ENCODE measurements around the gene VASN.
A peak's percentile ranks its signal among the peaks of the same experiment; 100 is the strongest.
"Not testable (repeated sequence)": the region's sequence is repeated elsewhere in the genome, so short reads cannot be mapped to it uniquely, and the experiment has no call there.

Gene VASN

DNA sequence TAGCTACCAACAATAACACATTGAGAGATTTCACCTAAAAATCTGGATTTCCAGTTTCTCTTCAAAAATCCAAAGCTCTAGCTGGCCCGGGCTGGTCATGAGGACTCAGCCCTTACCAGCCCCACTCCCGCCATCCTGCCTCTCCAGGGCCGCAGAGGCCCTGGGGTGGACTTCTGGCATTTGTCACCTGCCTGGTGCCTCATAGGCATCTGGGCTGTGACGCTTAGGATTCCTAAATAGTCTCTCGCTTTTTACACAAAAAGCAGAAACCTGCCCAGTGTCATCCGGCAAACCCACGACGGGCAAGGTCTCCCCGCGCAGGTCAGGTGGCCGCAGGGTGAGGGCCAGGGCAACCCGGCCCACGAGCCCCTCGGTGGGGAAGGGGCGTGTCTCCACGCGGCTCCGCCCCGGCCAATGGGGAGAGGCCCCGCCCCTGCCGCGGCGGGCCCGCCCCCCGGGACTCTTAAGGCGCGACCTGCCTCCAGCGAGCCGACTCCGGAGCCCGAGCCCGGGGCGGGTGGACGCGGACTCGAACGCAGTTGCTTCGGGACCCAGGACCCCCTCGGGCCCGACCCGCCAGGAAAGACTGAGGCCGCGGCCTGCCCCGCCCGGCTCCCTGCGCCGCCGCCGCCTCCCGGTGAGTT, at the start of gene VASN:
Gene VASN, plus strand, starts transcription at position 492 of the 644 bp plus-strand sequence. CDS start 9,030 bp downstream, outside the sequence.
- no peak for DNase-seq (ENCODE audit: low spot score)

DNA sequence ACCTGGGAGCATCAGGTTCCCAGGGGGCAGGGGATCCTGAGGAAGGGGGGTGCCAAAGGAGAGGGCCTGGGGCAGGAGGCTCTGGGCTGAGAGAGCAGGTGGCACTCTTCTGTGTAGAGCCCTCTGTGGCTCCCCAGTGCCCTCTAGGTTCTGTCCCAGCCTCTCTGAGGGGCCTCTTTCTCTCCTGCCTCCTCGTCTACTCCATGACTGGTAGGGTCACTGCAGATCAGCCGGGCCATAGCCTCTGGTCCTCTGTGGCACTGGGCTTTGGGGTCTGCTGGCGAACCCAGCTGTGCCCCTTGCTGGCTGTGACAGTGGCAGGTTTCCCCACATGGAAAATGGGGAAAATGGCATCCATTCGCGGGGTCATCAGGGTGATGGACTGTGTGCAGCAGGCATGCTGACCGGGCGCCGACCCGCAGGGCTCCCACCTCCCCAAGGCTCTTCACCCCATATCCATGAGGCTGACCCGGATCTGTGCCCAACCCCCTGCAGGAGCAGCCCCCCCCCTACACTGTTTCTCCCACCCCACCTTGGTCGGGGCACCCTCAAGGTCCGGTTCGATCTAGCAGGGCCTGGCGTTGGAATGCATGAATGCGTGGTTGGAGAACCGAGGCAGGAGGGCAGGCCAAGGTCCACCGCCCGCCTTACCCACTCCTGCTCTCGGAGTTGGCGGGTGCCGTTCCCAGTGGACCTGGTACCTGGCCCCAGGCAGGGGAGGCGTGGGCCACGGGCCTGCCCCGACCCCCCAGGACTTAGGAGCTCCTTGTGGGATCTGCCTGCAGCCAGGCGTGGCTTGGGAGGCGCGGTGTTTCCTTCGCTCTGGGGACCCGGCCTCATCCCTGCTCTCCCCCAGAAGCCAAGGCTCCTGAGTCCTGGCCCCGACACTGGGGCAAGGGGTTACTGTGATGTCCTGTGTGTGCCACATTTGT, 49.3 kb upstream of the VASN start:
- no peak for DNase-seq (ENCODE audit: low spot score)

DNA sequence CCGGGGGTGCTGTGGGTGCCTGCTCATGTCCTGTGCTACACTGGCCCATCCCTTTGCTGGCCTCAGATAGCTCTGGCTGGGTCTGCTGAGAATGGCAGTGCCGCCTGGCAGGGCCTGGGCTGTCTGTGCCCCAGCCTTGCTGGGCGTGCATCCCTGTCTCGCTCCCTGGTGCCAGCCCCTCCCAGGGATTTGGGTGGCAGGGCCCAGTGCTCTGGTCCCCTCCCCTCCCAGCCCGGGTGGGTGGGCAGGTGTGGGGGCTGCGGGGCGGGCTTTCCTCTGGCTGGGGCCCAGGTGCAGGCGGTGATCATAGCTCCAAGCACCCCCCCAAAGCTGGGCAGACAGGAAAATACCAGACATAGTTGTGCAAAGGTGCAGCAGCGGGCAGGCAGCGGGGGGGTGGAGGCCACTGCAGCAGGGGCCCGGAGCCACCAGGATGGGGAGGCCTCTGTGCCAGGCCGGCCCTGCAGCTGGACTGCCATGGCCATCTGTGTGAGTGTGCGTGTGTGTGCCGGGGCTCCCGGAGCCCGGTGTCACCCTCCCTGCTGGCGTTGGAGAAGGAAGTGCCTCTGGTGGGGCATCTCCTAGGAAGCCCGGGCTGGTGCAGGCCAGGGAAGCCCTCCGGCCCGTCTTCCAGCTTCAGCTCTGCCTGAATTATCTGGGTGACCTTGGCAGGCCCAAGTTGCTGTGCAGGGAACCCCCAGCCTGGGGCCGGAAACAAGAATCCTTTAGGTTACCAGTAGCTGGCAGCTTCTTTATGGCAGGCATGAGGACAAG, 48.4 kb upstream of the VASN start:
- no peak for DNase-seq (ENCODE audit: low spot score)

DNA sequence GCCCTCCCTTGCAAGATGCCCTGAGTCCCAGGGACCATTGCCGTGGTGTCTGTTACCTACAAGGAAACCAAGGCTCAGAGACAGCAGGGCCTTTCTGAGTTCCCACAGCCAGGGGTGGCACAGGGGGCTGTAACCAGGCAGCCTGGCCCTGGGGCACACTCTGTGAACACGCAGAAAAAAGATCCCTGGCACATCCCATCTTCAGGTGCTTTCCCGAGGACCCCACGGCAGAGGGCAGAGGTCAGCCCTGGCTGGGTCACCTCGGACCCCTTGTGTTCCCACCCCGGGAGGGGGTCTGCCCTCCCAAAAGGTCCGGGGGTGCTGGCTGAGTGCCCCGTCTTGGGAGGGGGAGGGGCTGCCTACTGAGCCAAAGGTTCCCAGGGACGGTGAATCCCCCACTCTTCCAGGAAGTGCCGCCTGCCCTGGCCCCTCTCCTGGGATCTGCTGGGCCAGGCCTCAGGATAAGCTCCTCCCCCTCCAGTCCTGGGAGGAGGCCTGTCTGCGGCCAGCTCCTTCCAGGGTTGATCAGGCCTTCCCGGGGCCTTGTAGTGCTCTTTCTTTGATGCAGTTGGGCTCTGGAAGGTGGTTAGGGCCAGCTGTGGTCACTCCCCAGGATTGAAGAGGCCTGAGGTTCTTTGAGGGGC, 47.7 kb upstream of the VASN start:
- no peak for DNase-seq (ENCODE audit: low spot score)

DNA sequence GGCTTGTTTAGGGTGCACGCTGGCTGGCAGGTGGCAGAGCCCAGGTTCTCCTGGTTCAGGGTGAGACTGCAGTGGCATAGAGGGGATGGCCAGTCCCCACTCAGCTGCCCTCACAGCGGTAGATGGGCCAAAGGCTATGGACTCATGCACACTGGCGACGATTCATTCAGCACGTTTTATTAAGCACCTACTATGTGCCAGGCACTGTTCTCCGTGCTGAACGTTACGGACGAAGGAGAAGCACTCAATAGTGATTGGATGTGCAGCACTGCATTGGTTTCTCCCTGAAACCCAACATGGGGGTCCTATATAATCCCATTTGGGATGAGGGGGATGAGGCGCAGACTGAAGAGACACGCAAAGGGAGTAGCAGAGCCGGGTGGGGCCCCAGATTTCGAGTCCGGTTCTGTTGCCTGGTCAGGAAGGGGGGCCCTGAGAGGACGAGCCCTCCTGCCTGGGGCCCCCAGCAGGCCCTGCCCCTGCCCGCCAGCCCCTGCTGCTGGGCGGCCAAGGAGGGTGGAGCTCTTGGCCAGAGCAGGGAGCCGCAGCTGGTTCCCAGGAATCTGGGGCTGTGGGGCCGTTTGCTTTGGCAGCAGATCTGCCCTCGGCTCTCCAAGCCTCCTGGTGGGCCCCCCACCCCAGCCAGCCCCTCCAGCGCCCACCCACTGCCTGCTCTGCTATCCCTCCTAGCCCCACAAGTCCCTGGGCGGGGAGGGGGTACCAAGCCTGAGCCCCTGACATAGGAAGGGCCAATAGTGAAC, 47.0 kb upstream of the VASN start:
- no peak for DNase-seq (ENCODE audit: low spot score)

DNA sequence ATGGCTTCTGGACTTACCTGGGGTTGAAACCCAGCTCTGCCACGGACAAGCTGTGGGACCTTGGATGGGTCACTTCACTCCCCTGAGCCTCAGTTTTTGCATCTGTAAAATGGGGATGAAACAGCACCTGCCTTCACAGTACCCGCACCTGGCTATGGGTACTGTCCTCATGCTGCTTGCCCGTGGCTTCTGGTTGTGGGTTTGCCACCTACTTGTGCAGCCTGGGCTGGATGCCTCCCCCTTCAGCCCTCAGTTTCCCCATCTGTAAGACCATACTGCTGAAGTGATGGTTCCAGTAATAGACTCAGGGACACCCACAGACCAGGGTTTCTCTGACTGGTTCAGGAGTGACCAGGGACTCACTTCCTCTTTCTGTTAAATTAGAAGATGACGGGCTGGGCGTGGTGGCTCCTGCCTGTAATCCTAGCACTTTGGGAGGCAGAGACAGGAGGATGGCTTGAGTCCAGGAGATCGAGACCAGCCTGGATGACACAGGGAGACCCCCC, 46.3 kb upstream of the VASN start:
- no peak for DNase-seq (ENCODE audit: low spot score)

DNA sequence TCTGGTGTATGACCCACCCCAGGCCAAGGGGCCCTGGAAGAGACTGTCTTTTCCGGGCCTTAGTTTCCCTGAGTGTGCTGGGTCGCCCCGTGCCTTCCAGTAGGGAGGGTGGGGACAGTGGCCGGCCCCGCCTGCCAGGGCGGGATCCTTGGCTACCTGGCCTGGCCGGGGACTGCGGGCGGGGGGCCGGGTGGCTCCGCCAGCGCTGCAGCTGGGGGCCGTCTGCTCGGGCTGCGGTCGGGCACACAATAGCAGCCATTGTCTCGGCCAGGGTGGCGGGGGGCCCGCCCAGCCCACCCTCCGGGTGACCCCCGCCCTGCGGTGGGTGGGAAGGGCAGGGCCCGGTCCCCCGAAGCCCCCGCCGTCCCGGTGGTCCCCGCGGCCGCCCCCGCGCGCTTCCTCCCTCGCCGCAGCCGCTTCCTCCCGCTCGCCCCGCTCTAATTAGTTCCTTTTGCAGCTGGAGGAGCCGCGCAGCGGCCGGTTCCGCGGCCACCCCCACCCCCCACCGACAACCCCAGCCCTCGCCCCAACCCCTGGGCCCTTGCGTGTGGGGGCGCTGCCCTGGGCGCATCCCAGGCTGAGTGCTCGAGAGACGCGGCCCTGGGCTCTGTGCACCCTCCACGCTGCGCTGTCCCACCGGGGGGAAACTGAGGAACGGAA, 44.1 kb upstream of the VASN start:
- DNase-seq (ENCODE audit: low spot score) = no peak

DNA sequence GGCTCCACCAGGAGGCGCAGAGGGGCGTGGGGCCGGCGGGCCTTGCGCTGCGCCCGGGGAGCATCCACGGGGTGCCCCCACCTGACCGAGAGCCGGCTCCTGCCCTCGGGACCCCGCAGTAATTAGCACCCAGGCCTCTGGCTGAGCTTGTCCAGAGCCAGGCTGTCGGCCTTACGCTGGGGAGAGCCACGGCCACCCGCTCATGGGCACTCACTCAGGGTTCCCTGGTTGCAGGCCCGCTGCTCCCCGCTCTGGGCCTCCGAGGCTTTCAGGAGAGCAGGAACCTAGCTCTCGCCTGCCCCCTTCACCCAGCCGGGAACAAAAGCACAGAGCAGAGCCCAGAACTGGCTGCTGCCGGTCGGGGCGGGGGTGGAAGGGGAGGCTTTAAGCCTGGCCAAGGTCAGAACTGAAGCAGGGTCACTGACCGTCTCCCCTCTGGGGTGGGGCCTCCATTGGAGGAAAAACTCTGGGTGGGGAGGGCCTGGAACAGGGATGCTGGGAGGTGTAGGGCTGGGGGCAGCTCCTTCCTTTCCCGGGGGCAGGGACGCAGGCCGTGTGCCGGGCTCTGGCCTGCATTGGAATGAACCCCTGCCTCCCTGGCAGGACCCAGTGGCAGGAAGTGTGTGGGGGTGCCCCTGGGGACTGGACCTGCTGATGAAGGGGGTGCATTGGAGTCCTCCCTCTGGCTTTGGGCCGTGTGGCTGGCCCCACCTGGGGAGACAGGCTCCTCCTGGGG, 43.4 kb upstream of the VASN start:
- DNase-seq (ENCODE audit: low spot score) = peak; percentile 65

DNA sequence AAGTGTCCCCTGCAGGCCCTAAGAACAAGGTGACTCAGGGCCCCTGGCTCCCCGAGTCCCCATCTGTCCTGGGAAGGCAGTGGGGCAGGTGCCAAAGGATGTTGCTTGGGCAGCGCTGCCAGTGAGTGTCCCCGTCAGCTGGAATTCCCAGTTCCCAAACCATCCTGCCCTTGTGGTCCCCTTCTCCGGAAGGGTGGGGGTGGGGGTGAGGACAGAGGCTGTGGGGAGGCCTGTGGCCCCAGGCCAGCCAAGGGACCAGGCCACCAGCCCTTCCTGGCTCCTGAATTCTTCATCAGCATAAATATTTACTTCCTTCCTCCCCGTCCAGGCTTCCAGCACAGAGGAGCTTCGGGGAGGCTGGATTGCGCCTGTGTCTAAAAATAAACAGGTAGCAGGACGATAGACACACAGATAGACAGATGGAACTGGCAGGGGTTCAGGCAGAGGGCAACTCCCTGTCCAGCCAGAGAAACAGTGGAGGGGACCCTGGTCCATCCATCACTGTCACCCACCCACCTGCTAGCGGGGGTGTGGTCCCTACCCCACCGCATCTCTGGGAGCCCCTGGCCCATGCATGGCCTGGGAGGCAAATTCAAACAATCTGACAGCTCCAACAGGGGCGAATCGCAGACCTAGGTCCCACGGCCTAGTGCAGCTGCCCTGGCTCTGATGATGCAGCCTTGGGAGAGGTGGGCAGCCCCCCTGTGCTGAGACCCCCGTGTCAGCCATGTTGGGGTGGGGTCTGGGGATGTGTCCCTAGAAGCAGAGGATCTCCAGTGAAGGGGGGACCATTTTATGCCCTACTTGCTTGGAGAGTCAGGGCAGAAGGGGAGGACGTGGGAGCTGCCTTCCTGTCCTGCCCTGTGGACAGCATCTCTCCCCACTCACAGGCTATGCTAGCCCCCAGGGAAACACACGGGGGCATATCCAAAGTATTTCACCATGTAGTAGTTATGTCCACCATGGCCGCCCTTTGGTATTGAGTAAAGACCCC, 42.6 kb upstream of the VASN start:
- DNase-seq (ENCODE audit: low spot score) = no peak

DNA sequence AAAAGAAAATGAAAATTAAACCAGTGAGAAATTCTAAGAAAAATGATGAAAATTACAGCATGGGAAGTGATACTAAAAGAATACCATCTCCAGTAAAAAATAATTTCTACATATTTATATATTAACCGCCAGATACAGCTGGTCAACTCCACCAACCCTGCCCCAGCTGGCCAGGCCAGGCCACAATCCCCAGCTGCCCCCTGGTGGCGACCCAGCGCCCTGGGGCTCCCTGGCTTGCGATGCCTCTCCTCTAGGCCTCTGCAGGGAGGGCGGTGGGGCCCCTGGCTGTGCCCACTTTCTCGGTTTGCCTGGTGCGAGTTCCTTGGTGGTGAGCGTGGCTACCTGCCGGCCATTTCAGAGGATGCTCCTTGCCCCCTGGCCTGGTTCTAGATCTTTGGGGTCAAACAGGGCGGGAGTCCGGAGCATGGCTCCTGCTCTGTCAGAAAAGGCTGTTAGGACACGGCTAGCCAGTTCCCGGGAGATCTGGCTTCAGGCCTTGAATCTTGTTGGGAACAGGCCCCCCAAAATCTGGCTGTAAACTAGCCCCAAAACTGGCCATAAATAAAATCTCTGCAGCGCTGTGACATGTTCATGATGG, 41.3 kb upstream of the VASN start:
- no peak for DNase-seq (ENCODE audit: low spot score)

DNA sequence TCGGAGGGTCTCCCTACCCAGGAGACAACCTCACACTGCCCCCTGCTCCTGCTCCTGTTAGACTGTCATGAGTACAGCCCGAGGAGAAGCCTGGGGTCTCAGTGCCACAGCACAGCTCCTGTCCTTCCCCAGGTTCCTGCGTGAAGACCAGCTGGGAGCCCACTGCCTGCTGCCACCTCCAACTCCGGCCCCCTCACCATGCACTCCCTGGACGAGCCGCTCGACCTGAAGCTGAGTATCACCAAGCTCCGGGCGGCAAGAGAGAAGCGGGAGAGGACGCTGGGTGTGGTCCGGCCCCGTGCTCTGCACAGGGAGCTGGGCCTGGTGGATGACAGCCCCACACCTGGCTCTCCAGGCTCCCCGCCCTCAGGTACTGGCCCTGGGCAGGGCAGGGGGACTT, 39.6 kb upstream of the VASN start:
- DNase-seq (ENCODE audit: low spot score) = no peak

DNA sequence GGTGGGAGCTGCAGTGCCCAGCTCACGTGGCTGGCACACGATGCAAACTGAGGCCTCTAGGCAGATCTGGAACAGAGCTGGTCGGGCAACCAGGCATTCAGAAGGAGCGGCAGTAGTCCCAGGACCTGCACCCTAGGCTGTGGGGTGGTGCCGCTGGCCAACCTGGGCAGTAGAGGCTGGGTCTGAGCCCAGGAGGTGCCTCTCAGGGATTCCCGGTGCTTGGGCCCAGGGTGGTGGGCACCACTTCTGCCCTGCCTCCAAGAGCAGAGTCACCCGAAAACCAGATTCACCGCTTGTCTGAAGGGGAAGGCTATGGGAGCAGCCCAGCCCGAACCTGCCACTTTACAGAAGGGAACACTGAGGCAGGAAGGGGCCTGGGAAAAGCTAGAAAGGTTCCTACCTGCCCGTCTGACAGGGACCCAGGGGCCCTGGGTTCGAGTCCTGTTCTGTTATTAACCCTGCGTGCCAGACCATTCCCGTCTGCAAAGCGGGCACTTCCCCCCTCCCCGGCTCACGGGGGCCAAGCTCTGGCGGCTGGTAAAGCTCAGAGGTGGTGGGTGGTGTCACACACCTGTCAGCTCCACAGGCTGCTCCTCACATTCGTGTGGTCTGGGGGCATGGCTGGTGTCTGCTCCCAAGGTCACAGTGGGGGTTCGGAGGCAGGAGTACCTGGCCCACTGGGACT, 38.9 kb upstream of the VASN start:
- DNase-seq (ENCODE audit: low spot score) = no peak

DNA sequence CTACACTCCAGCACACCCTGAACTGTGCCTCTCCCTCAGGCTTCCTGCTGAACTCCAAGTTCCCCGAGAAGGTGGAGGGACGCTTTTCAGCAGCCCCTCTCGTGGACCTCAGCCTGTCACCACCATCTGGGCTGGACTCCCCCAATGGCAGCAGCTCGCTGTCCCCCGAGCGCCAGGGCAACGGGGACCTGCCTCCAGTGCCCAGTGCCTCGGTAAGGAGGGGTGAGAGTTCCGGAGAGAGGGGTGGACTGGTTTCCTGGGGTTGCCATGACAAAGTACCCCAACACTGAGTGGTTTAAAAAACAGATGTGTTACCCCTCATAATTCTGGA, 38.4 kb upstream of the VASN start:
- DNase-seq (ENCODE audit: low spot score) = no peak

DNA sequence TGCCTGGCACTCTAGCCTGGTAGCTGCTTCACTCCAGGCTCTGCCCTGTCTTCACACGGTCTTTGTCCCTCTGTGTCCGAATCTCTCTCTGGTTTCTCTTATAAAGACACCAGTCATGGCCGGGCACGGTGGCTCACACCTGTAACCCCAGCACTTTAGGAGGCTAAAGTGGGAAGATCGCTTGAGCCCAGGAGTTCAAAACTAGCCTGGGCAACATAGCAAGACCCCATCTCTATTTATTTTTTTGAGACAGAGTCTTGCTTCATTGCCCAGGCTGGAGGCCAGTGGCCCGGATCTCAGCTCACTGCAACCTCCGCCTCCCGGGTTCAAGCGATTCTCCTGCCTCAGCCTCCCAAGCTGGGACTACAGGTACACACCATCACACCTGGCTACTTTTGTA, 37.9 kb upstream of the VASN start:
- DNase-seq (ENCODE audit: low spot score) = not testable (repeated sequence)

DNA sequence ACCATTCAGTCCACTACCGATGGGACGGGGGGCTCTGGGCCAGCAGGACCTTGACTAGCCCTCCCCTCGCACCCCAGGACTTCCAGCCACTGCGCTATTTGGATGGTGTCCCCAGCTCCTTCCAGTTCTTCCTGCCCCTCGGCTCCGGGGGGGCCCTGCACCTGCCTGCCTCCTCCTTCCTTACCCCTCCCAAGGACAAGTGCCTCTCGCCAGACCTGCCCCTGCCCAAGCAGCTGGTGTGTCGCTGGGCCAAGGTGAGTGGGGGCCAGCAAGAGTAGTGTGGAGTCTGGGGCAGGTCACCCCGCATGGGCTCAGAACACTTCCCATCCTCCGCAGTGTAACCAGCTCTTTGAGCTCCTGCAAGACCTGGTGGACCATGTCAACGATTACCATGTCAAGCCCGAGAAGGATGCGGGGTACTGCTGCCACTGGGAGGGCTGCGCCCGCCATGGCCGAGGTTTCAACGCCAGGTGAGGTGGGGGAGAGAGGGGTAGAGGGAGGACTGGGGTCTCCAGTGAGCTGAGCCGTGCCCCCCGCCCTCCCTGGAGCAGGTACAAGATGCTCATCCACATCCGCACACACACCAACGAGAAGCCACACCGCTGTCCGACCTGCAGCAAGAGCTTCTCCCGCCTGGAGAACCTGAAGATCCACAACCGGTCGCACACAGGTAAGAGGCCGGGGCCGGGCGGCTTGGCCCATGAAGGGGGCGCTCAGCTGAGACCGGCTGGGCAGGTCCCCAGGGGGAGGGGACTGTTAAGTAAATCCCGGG, 36.7 kb upstream of the VASN start:
- DNase-seq (ENCODE audit: low spot score) = no peak

DNA sequence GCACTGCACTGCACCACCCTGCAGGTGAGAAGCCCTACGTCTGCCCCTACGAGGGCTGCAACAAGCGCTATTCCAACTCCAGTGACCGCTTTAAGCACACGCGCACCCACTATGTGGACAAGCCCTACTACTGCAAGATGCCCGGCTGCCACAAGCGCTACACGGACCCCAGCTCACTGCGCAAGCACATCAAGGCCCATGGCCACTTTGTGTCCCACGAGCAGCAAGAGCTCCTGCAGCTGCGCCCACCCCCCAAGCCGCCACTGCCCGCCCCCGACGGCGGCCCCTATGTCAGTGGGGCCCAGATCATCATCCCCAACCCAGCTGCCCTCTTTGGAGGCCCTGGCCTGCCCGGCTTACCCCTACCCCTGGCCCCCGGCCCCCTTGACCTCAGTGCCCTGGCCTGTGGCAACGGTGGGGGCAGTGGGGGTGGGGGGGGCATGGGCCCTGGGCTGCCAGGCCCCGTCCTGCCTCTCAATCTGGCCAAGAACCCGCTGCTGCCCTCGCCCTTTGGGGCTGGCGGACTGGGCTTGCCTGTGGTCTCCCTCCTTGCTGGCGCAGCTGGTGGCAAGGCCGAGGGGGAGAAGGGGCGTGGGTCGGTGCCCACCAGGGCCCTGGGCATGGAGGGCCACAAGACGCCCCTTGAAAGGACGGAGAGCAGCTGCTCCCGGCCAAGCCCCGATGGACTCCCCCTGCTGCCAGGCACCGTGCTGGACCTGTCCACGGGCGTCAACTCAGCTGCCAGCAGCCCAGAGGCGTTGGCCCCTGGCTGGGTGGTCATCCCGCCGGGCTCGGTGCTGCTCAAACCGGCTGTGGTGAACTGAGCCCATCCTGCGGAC, 34.7 kb upstream of the VASN start:
- DNase-seq (ENCODE audit: low spot score) = no peak
